NCI-H748 (cell line): ENCODE results near the gene ATF6B.

Source experiments
- DNase-seq: peaks from one replicate; lab custom pipeline; 2025; ENCODE audit not compliant: unreplicated experiment; lab: John Stamatoyannopoulos, UW

The ATF6B gene

GRCh38 chr6:32127717-32128592, at the start of gene ATF6B:
TSS of gene ATF6B (minus strand) at chr6:32128246. CDS start at chr6:32128207, 39 bp downstream.
- DNase-seq = peak; percentile 100

DNA sequence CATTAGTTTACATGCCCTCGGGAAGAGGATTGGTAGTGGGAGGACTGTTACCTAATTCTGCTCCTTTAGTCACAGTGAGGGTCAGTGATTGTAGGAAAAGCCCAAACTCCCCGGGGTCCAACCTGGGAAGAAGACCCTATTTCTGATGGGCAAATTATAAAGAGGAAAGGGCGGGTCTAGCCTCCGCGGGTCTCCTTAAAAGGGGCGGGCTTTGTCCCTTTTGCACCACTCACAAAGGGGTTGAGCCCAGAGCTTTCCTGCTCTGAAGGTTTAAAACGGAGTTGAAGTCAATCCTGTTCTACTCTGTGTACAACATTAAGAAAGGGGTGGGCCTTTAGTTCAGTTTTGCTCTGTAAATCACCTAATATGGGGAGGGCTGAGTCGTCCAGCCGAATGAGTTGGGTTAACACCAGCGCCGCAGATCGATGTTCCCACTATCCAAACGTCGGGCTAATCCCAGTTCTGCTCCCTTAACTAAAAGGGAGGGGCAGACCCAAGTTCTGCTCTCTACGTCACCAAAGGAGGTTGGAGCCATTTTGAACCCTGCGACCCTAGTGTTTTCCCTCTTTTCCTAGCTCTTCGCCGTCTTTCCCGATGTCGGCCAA, 49.2 kb upstream of the ATF6B start:
- DNase-seq = peak; percentile 94

- DNase-seq = peak; percentile 43
Measured at GRCh38 chr6:32176476-32177182, 48.6 kb upstream of the ATF6B start.

DNA sequence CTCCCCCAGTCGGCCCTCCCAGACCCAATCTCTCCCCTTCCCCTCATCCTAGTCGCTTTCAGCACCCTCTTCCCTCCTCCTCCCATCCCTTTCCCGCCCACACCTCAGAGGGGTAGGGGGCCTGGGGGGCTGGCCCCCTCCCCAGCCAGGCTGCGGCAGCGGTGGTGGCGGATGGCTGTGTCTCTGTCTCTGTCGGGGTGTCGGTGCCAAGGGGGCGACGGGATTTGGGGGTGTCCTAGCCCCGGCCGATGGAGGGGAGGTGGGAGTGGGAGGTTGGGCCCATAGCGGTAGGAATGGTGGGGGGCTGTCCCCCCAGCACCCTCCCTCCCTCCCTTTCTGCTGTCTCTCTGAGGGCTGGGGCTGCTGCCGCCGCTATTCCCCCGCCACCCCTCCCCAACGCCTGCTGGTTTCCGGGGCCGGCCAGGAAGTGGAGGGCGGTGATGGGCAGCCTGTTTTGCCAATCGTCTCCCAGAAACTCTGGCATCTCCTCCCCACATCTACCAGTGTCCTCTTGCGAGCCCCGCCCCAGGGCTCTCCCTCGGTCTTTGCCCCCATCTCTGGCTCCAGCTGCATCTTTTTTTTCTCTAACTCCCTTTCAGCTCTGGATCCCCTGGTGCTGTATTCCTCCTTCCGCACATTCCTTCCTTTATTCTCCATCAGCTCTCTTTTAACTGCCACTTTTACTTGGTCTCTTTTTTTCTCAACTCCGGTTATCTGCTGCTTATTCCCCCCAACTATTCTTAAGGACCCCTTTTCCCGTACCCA, 47.8 kb upstream of the ATF6B start, which contains the start of gene AGPAT1:
TSS of gene AGPAT1 (minus strand) at position 374 of the 765 bp plus-strand sequence. CDS start 4,588 bp downstream, outside the sequence.
- peak; percentile 98 for DNase-seq

GRCh38 chr6:32175322-32175710, 47.3 kb upstream of the ATF6B start:
- no peak for DNase-seq

GRCh38 chr6:32174416-32174815, 46.4 kb upstream of the ATF6B start:
- DNase-seq = no peak

- DNase-seq = no peak
Measured at GRCh38 chr6:32173051-32173727, 45.1 kb upstream of the ATF6B start.

- no peak for DNase-seq
Measured at GRCh38 chr6:32171234-32171633, 43.2 kb upstream of the ATF6B start.

GRCh38 chr6:32170294-32170693, 42.2 kb upstream of the ATF6B start:
- DNase-seq = no peak

DNA sequence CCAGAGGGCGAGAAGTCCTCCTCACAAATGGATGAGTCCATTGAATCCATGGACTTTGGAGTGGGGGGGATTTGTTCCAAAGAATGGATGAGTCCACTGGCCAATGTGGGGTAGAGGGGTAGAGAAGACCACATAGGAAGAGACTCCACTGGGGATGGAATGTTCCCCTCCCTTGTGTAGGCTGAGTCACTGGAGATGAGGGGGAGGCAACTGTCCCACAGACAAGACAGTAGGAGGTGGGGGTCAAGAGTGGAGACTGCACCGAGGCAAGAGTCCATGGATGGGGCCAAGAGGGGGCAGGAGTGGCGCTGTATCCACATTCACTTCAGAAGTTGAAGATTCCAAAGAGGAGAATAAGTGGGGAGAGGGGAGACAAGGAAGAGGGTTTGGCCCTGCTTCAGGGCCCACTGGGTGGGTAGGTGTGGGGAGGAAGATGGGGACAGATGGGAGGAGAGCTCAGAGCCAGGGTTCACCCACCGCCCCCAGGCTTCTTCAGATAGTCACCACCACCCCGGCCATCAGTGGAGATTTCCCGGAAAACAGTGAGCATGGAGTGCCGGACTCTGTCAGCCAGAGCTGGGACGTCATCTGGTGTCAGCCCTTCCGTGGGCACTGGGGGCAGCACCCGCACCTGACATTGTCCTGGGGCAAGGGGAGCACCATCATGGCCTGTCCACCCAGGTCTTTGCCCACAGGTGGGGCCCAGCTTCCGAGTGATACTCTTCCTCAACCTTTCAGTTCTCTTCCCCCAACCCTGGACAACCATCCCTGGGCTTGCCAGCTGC, 41.0 kb upstream of the ATF6B start:
- DNase-seq = no peak

- DNase-seq = no peak
Measured at GRCh38 chr6:32168350-32168749, 40.3 kb upstream of the ATF6B start.

DNA sequence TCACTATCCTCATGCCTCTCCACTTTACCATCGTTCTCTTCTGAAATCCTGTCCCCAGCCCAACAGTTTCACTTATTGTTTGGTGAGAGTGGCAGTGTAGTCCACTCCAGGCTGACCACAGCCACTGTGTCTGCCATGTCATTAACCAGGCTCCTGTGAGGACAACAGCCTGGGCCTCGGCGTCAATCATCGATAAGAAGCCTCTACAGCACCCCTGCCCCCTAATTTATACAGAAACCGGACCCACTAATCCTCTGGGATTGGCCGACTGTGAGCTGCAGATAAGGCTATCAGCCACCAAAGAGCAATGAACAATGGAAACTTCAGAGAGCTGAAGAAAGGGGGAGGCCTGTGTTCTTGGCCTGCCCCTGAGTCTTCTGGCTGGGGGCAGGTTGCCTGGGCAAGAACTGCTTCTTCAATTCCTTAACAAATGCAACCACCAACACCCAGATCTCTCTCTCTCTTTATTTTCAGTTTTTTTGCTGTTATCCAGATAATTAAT, 39.8 kb upstream of the ATF6B start:
- DNase-seq = no peak

DNA sequence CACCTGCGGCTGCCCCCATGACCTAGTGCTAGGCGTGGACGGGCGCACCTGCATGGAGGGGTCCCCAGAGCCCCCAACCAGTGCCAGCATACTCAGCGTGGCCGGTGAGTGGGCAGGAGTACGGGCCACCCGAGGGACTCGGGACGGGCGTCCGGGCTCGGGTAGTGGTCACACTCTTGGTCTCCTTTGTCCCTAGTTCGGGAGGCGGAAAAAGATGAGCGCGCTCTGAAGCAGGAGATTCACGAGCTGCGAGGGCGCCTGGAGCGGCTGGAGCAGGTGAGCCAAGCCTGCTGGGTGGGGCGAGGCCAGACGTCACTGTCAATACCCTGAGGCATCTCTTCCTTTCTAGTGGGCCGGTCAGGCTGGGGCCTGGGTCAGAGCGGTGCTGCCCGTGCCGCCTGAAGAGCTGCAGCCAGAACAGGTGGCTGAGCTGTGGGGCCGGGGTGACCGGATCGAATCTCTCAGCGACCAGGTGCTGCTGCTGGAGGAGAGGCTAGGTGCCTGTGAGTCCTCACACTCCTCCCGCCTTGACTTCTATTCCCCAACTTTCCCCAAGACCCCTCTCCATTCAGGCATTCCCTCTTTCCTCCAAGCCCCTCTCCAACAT, 39.2 kb upstream of the ATF6B start:
- no peak for DNase-seq

DNA sequence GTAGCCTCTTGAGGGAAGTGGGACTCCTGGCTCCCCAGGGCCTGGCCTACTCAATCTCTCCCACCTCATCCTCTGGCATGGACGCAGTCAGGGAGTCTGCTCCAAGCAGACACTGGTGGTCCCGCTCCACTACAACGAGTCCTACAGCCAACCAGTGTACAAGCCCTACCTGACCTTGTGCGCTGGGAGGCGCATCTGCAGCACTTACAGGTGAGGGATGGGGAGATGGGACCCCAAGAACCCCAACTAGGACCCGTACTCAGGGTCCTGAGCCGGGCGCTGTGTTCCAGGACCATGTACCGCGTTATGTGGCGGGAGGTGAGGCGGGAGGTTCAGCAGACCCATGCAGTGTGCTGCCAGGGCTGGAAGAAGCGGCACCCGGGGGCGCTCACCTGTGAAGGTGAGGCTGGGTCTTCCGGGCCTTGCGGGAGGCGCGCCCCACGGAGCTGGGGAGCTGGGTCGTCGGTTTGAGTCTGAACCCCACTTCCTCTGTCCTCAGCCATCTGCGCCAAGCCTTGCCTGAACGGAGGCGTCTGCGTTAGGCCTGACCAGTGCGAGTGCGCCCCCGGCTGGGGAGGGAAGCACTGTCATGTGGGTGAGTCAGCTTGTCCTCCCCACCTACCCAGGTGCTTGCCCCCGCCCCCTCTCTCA, 38.5 kb upstream of the ATF6B start:
- no peak for DNase-seq

DNA sequence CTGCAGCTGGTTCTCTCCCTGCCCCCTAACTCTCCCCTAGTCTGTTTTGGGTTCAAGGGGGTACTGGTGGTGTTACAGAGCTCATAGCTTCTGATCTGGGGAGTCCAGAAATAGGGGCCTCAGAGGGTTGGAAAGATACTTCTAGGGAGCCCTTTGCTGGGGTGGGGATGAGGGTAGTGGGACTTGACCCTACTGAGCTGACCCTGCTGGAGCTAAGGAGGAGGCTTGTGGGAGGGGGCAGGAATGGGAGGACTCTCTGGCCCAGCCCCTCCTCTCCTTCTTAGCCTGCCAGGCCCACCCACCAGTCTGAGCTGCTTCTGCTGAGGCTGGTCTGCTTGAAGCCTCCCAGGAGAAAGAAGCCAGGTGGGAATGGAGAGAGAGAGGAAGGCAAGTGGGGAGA, 36.2 kb upstream of the ATF6B start, which contains the start of gene EGFL8:
TSS of gene EGFL8 (plus strand) at position 301 of the 400 bp plus-strand sequence. CDS start 1,571 bp downstream, outside the sequence.
- DNase-seq = no peak

DNA sequence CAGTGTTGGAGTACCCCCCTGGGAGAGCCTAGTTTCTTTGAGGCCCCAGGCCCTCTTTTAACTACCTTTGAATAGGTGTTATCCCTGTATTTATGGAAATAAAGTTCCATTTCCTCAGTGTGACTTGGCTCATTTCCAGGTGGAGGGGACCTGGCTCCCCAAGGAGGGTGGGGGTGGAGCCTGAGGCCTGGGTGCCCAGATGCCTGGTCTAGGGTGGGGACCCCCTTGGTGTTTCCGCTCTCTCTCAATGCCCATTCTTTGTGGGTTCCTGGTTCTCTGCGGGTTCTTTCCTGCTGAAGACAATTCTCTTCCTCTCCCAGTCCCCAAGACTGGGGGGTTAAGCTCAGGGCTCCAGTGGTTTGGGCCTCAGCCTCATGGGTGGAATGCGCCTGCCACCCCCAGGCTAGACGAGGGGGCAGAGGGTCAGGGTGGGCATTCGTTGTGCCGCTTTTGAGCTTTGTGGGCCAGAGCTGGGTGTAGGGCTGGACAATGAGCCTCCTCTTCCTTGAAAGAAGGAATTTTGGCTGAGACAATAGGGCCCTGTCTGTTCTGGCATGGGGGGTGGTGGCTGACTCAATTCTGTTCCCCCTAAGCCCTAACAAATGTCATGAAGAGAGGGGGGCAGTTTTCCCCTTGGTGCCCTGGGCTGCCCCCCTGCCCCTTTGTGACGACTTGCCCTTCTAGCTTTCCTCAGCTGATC, 35.7 kb upstream of the ATF6B start:
- DNase-seq = no peak

GRCh38 chr6:32158052-32158451, 30.0 kb upstream of the ATF6B start:
- no peak for DNase-seq

GRCh38 chr6:32156891-32157290, 28.8 kb upstream of the ATF6B start:
- DNase-seq = no peak
